A549 (cell line): ENCODE results near the gene SGIP1.

ENCODE experiments used
- HOXA7 ChIP-seq: fragments of 250-450 bp; sonication (Bioruptor Pico); IDR thresholded peaks from 2 replicates; pipeline ENCODE4 v1.5.0; 2020; ENCODE audit warnings: mild to moderate bottlenecking, moderate library complexity
- SMC3 ChIP-seq: fragments of >200 bp; sonication (Bioruptor Twin); formaldehyde crosslinking; IDR thresholded peaks from 3 replicates; pipeline ENCODE4 v1.6.1; 2018; ENCODE audit warnings: inconsistent platforms

GRCh38 chr1:66791621-66792610 is 258.0 kb downstream of the SGIP1 start:
- TF ChIP-seq SMC3 (no peak), HOXA7 (CRISPR knock-in tag) (no peak)
